Mucosa of stomach (tissue), 1 donor: ENCODE data around the gene CDC25B.
"Not testable (repeated sequence)": the region's sequence is repeated elsewhere in the genome, so short reads cannot be mapped to it uniquely, and the experiment has no call there.

ENCODE experiments used
- H3K27me3 ChIP-seq: one replicate; pipeline ENCODE4 v1.7.0; 2013; ENCODE audit warnings: mild to moderate bottlenecking, low read length; ENCODE audit not compliant: control insufficient read depth, insufficient read depth
- H3K36me3 ChIP-seq: one replicate; pipeline ENCODE4 v1.7.0; 2013; ENCODE audit warnings: low read length; ENCODE audit not compliant: control insufficient read depth, insufficient read depth
- H3K4me1 ChIP-seq: one replicate; pipeline ENCODE4 v1.7.0; 2013; ENCODE audit warnings: mild to moderate bottlenecking, low read length; ENCODE audit not compliant: control insufficient read depth, insufficient read depth
- H3K4me3 ChIP-seq: one replicate; pipeline ENCODE4 v1.7.0; 2013; ENCODE audit warnings: low read length
- H3K9ac ChIP-seq: one replicate; pipeline ENCODE4 v1.7.0; 2013; ENCODE audit warnings: mild to moderate bottlenecking, low read length, moderate library complexity
- H3K9me3 ChIP-seq: one replicate; pipeline ENCODE4 v1.7.0; 2013; ENCODE audit warnings: mild to moderate bottlenecking, low read length, moderate library complexity; ENCODE audit not compliant: control insufficient read depth
- donor health status: Pancreatic carcinoma.

Gene CDC25B

GRCh38 chr20:3783068-3783489, 13.0 kb upstream of the CDC25B start:
- Histone ChIP-seq H3K27me3 (peaks cover 17% of the 10 kb centered on the region), H3K4me1 (peaks cover 42% of the 10 kb centered on the region), H3K36me3 (no peaks in the 10 kb centered on the region), H3K9me3 (no peaks in the 10 kb centered on the region), H3K4me3 (no peak overlapping the region), H3K9ac (no peak overlapping the region)

- Histone ChIP-seq H3K9ac (no peak overlapping the region), H3K4me3 (no peak overlapping the region), H3K36me3 (no peaks in the 10 kb centered on the region), H3K4me1 (peaks cover 39% of the 10 kb centered on the region), H3K9me3 (no peaks in the 10 kb centered on the region), H3K27me3 (peaks cover 11% of the 10 kb centered on the region)
Observed at GRCh38 chr20:3783511-3784195, 12.5 kb upstream of the CDC25B start.

GRCh38 chr20:3784216-3784853, 11.8 kb upstream of the CDC25B start:
- Histone ChIP-seq H3K27me3 (peaks cover 4% of the 10 kb centered on the region), H3K4me1 (peaks cover 42% of the 10 kb centered on the region), H3K9ac (no peak overlapping the region), H3K4me3 (no peak overlapping the region), H3K9me3 (no peaks in the 10 kb centered on the region), H3K36me3 (no peaks in the 10 kb centered on the region)

- Histone ChIP-seq H3K4me1 (peaks cover 42% of the 10 kb centered on the region), H3K36me3 (no peaks in the 10 kb centered on the region)
Observed at GRCh38 chr20:3784863-3785239, 11.3 kb upstream of the CDC25B start.

GRCh38 chr20:3785240-3786125, 10.6 kb upstream of the CDC25B start:
- Histone ChIP-seq H3K4me1 (peaks cover 42% of the 10 kb centered on the region), H3K9me3 (no peaks in the 10 kb centered on the region), H3K9ac (peak overlapping the region; percentile 51), H3K27me3 (no peaks in the 10 kb centered on the region), H3K4me3 (peak overlapping the region; percentile 6), H3K36me3 (no peaks in the 10 kb centered on the region)

More at GRCh38 chr20:3784863-3785239, 11.3 kb upstream of the CDC25B start:
- peak overlapping the region; percentile 51 for H3K9ac ChIP-seq
- no peaks in the 10 kb centered on the region for H3K9me3 ChIP-seq
- no peaks in the 10 kb centered on the region for H3K27me3 ChIP-seq
- peak overlapping the region; percentile 6 for H3K4me3 ChIP-seq

GRCh38 chr20:3786126-3786484, 10.0 kb upstream of the CDC25B start:
- Histone ChIP-seq H3K4me1 (peaks cover 42% of the 10 kb centered on the region), H3K36me3 (no peaks in the 10 kb centered on the region), H3K27me3 (no peaks in the 10 kb centered on the region), H3K9me3 (no peaks in the 10 kb centered on the region), H3K9ac (peak overlapping the region; percentile 51), H3K4me3 (peak overlapping the region; percentile 6)

GRCh38 chr20:3786665-3787323, 9.3 kb upstream of the CDC25B start, which contains the start of gene CENPB:
CENPB (minus strand) TSS chr20:3786740; CDS start chr20:3786483, 257 bp downstream.
- H3K36me3 ChIP-seq: no peaks in the 10 kb centered on the region
- H3K9ac ChIP-seq: peak within 1 kb of the TSS; percentile 51
- no peaks in the 10 kb centered on the region for H3K9me3 ChIP-seq
- H3K4me3 ChIP-seq: peak within 1 kb of the TSS; percentile 6
- H3K4me1 ChIP-seq: peaks cover 38% of the 10 kb centered on the region
- H3K27me3 ChIP-seq: no peaks in the 10 kb centered on the region

GRCh38 chr20:3787324-3788014, 8.6 kb upstream of the CDC25B start:
- Histone ChIP-seq H3K4me3 (no peak overlapping the region), H3K9me3 (no peaks in the 10 kb centered on the region), H3K4me1 (peaks cover 38% of the 10 kb centered on the region), H3K27me3 (no peaks in the 10 kb centered on the region), H3K9ac (peak overlapping the region; percentile 33), H3K36me3 (no peaks in the 10 kb centered on the region)

GRCh38 chr20:3788685-3789155, 7.4 kb upstream of the CDC25B start:
- H3K9ac ChIP-seq: no peak overlapping the region
- H3K9me3 ChIP-seq: no peaks in the 10 kb centered on the region
- no peaks in the 10 kb centered on the region for H3K27me3 ChIP-seq
- no peak overlapping the region for H3K4me3 ChIP-seq
- H3K4me1 ChIP-seq: peaks cover 31% of the 10 kb centered on the region
- no peaks in the 10 kb centered on the region for H3K36me3 ChIP-seq

- H3K9me3 ChIP-seq, H3K4me3 ChIP-seq, H3K27me3 ChIP-seq, H3K9ac ChIP-seq, H3K36me3 ChIP-seq: not testable (repeated sequence)
- peaks cover 28% of the 10 kb centered on the region for H3K4me1 ChIP-seq
Observed at GRCh38 chr20:3789201-3789600, 6.9 kb upstream of the CDC25B start.

GRCh38 chr20:3794168-3794567, 1.9 kb upstream of the CDC25B start:
- H3K4me1 ChIP-seq: peaks cover 28% of the 10 kb centered on the region
- H3K9me3 ChIP-seq, H3K9ac ChIP-seq, H3K27me3 ChIP-seq, H3K4me3 ChIP-seq, H3K36me3 ChIP-seq: not testable (repeated sequence)
